HepG2 (cell line): ENCODE measurements around the gene TSPAN31. TPM values are rescaled to one million over a fixed set of nuclear protein-coding genes. Genes with fewer than 3 reads are reported as not detected.
A peak's percentile ranks its signal among the peaks of the same experiment; 100 is the strongest.

ENCODE experiments used
- ATRX ChIP-seq: sonication (generic); formaldehyde crosslinking; IDR thresholded peaks from 2 replicates; pipeline ENCODE4 v1.4.0; 2020; ENCODE audit warnings: missing genetic modification reagents, borderline replicate concordance
- ELF3 ChIP-seq: IDR thresholded peaks from 2 replicates; pipeline ENCODE4 v1.6.1; 2016; ENCODE audit warnings: missing genetic modification reagents, missing compliant biosample characterization
- HIVEP1 ChIP-seq: sonication (generic); formaldehyde crosslinking; IDR thresholded peaks from 2 replicates; pipeline ENCODE4 v1.4.0; 2020; ENCODE audit warnings: mild to moderate bottlenecking, missing genetic modification reagents
- JUNB ChIP-seq: sonication (generic); formaldehyde crosslinking; IDR thresholded peaks from 2 replicates; pipeline ENCODE4 v1.8.0; 2022; ENCODE audit warnings: missing genetic modification reagents, mild to moderate bottlenecking, borderline replicate concordance
- MXD3 ChIP-seq: IDR thresholded peaks from 2 replicates; pipeline ENCODE4 v1.6.1; 2016; ENCODE audit warnings: mild to moderate bottlenecking, missing biosample characterization, missing genetic modification reagents
- REL ChIP-seq: sonication (generic); formaldehyde crosslinking; conservative IDR thresholded peaks from 2 replicates; pipeline ENCODE4 v1.8.0; 2022; ENCODE audit warnings: mild to moderate bottlenecking, missing genetic modification reagents, moderate library complexity
- SP5 ChIP-seq: IDR thresholded peaks from 2 replicates; pipeline ENCODE4 v1.6.1; 2016; ENCODE audit warnings: low read depth, borderline replicate concordance
- SRF ChIP-seq: IDR thresholded peaks from 2 replicates; pipeline ENCODE4 v1.6.1; 2011; ENCODE audit warnings: mild to moderate bottlenecking, low read depth, low read length, moderate library complexity
- TRIM22 ChIP-seq: fragments of 450-650 bp; IDR thresholded peaks from 2 replicates; pipeline ENCODE4 v1.6.1; 2017
- TSC22D2 ChIP-seq: sonication (generic); formaldehyde crosslinking; IDR thresholded peaks from 2 replicates; pipeline ENCODE4 v1.5.1; 2020; ENCODE audit warnings: missing genetic modification reagents, mild to moderate bottlenecking, borderline replicate concordance
- ZBTB33 ChIP-seq: sonication (generic); formaldehyde crosslinking; IDR thresholded peaks from 2 replicates; pipeline ENCODE4 v1.4.0; 2020; ENCODE audit warnings: missing genetic modification reagents
- ZNF205 ChIP-seq: IDR thresholded peaks from 2 replicates; pipeline ENCODE4 v1.6.1; 2018; ENCODE audit warnings: missing biosample characterization, missing genetic modification reagents
- ZNF30 ChIP-seq: sonication (generic); formaldehyde crosslinking; IDR thresholded peaks from 2 replicates; pipeline ENCODE4 v1.5.0; 2020; ENCODE audit warnings: mild to moderate bottlenecking, missing genetic modification reagents
- ZNF350 ChIP-seq: sonication (generic); formaldehyde crosslinking; IDR thresholded peaks from 2 replicates; pipeline ENCODE4 v1.4.0; 2020; ENCODE audit warnings: mild to moderate bottlenecking, low read depth, missing genetic modification reagents, borderline replicate concordance
- ZNF382 ChIP-seq: sonication (generic); formaldehyde crosslinking; IDR thresholded peaks from 2 replicates; pipeline ENCODE4 v1.5.0; 2020; ENCODE audit warnings: missing genetic modification reagents, mild to moderate bottlenecking, borderline replicate concordance
- ZNF777 ChIP-seq: sonication (generic); formaldehyde crosslinking; IDR thresholded peaks from 2 replicates; pipeline ENCODE4 v1.4.0; 2020; ENCODE audit warnings: missing genetic modification reagents
- ZSCAN12 ChIP-seq: sonication (generic); formaldehyde crosslinking; IDR thresholded peaks from 2 replicates; pipeline ENCODE4 v1.9.0; 2021; ENCODE audit warnings: mild to moderate bottlenecking, missing genetic modification reagents
- ZSCAN9 ChIP-seq: IDR thresholded peaks from 2 replicates; pipeline ENCODE4 v1.6.1; 2016; ENCODE audit warnings: borderline replicate concordance
- polyA plus RNA-seq, 8 experiments: library from polyadenylated mRNA; depleted of rRNA in 3 of 8; stranded (reverse) in 7 of 8; unstranded in 1 of 8; fragments of >200 nt; fragmentation: Illumina TruSeq in 4 of 8; extraction: Trizol in 4 of 8; gene quantifications; 2 replicates each; pipeline versions ENCODE4 v1.2.1 to v1.2.3, GENCODE V29; 2011 to 2016; ENCODE audit warnings: low read depth in 4 of 8, missing spikeins in 1 of 8, mixed read lengths in 1 of 8; ENCODE audit not compliant: insufficient read depth in 1 of 8
- total RNA-seq, 5 experiments: library from RNA; depleted of rRNA; stranded (reverse); fragments of >200 nt; fragmentation: Illumina TruSeq; extraction: Trizol; gene quantifications; 2 replicates each; pipeline ENCODE4 v1.2.3, GENCODE V29; 2016; ENCODE audit warnings: low read depth in 1 of 5
- TF ChIP-seq, protein P1 (sequence below): sonication (generic); formaldehyde crosslinking; conservative IDR thresholded peaks from 2 replicates; pipeline ENCODE4 v1.4.0; 2020; ENCODE audit warnings: mild to moderate bottlenecking, missing genetic modification reagents, moderate library complexity
- TF ChIP-seq, protein P2 (sequence below): IDR thresholded peaks from 2 replicates; pipeline ENCODE4 v1.6.1; 2016; ENCODE audit warnings: missing compliant biosample characterization, missing genetic modification reagents, borderline replicate concordance
- TF ChIP-seq, protein P3 (sequence below): sonication (generic); formaldehyde crosslinking; IDR thresholded peaks from 2 replicates; pipeline ENCODE4 v1.8.0; 2022; ENCODE audit warnings: missing genetic modification reagents, low read depth, mild to moderate bottlenecking, borderline replicate concordance

TSPAN31 gene
- total and polyA plus RNA-seq, 2 of the 13 experiments (the other 11 are each of a cell fraction or from before 2014, with no cell fraction given): 10.4 to 24.6 TPM

DNA sequence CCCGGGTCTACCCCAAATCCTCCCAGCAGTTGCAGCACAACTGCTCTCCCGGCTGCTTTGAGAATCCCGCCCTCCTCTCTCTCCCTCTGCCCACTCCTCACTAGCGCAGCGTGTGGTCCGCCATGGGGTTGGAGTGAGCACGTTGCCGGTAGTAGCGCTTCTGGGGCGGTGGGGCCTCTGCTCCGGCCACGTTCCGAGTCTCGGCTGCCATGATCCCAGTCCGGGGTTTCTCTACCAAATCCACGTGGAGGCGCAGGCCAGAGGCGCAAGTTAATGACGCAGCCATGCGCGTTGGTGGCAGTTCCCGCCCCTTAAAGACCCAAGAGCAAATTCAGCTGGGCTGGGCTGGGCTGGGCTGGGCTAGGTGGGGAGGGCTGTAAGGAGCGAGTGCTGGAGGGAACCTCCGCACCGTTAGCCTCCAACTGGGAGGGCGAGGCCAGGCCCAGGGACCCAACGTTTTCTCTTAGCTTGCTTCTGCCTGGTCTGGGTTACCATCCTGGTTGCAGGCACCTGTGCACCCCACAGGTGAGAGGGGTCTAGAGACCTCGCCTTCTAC lies 27.1 kb downstream of the TSPAN31 start, which contains the start of gene METTL1 (continued):
- peak; percentile 99 for TF ChIP-seq HIVEP1 (CRISPR knock-in tag)
- 0 out of 2 replicates have a peak, but pooled peaks have one; percentile 90 for TF ChIP-seq ZNF30 (CRISPR knock-in tag)
- no peak for TF ChIP-seq TRIM22
- TF ChIP-seq SRF: peak; percentile 41; the same call in 1 of the 2 replicates
- TF ChIP-seq MXD3: peak; percentile 99
- TF ChIP-seq, protein P1, sequence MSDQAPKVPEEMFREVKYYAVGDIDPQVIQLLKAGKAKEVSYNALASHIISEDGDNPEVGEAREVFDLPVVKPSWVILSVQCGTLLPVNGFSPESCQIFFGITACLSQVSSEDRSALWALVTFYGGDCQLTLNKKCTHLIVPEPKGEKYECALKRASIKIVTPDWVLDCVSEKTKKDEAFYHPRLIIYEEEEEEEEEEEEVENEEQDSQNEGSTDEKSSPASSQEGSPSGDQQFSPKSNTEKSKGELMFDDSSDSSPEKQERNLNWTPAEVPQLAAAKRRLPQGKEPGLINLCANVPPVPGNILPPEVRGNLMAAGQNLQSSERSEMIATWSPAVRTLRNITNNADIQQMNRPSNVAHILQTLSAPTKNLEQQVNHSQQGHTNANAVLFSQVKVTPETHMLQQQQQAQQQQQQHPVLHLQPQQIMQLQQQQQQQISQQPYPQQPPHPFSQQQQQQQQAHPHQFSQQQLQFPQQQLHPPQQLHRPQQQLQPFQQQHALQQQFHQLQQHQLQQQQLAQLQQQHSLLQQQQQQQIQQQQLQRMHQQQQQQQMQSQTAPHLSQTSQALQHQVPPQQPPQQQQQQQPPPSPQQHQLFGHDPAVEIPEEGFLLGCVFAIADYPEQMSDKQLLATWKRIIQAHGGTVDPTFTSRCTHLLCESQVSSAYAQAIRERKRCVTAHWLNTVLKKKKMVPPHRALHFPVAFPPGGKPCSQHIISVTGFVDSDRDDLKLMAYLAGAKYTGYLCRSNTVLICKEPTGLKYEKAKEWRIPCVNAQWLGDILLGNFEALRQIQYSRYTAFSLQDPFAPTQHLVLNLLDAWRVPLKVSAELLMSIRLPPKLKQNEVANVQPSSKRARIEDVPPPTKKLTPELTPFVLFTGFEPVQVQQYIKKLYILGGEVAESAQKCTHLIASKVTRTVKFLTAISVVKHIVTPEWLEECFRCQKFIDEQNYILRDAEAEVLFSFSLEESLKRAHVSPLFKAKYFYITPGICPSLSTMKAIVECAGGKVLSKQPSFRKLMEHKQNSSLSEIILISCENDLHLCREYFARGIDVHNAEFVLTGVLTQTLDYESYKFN (CRISPR knock-in tag): peak; percentile 75
- TF ChIP-seq, protein P2, sequence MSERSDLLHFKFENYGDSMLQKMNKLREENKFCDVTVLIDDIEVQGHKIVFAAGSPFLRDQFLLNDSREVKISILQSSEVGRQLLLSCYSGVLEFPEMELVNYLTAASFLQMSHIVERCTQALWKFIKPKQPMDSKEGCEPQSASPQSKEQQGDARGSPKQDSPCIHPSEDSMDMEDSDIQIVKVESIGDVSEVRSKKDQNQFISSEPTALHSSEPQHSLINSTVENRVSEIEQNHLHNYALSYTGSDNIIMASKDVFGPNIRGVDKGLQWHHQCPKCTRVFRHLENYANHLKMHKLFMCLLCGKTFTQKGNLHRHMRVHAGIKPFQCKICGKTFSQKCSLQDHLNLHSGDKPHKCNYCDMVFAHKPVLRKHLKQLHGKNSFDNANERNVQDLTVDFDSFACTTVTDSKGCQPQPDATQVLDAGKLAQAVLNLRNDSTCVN (CRISPR knock-in tag): peak; percentile 44
- no peak for TF ChIP-seq ZBTB33 (CRISPR knock-in tag)
- TF ChIP-seq JUNB (CRISPR knock-in tag): no peak
- TF ChIP-seq ZNF350 (CRISPR knock-in tag): peak; percentile 97; the same call in 1 of the 2 replicates
- TF ChIP-seq ZSCAN12 (CRISPR knock-in tag): 0 out of 2 replicates have a peak, but pooled peaks have one; percentile 23
- TF ChIP-seq ZNF205 (CRISPR knock-in tag): 0 out of 2 replicates have a peak, but pooled peaks have one; percentile 66
- TF ChIP-seq ATRX (CRISPR knock-in tag): no peak
- TF ChIP-seq, protein P3, sequence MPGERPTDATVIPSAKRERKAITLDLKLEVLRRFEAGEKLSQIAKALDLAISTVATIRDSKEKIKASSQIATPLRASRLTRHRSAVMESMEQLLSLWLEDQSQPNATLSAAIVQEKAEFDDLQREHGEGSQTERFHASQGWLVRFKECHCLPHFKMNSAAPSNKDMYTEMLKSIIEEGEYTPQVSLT (CRISPR knock-in tag): 0 out of 2 replicates have a peak, but pooled peaks have one; percentile 71
- TF ChIP-seq ZNF777 (CRISPR knock-in tag): no peak
- TF ChIP-seq REL: peak; percentile 85; the same call in 1 of the 2 replicates
- TF ChIP-seq ELF3: peak; percentile 65
- TF ChIP-seq ZSCAN9 (CRISPR knock-in tag): peak; percentile 81
- TF ChIP-seq ZNF382 (CRISPR knock-in tag): no peak
- peak; percentile 73 for TF ChIP-seq SP5 (CRISPR knock-in tag)
- TF ChIP-seq TSC22D2 (CRISPR knock-in tag): peak; percentile 88; the same call in 1 of the 2 replicates
